Activated naive CD8-positive, alpha-beta T cell treated with anti-CD3 and anti-CD28 coated beads, Interleukin-2, amount 50 U/mL, for 24 hours (primary cell): ENCODE measurements around the gene SPI1.

Experiments
- ATAC-seq: fragments of 150-1000 bp; cut with Tn5 transposase; one replicate; pipeline ENCODE4 v1.10.0; 2021
- DNase-seq: peaks from one replicate; pipeline ENCODE4 v3.0.0; 2021
- H3K27ac Mint-ChIP-seq: one replicate; pipeline ENCODE4 v1.8.0; 2021; ENCODE audit warnings: mild to moderate bottlenecking, mixed read lengths
- H3K27me3 Mint-ChIP-seq: one replicate; pipeline ENCODE4 v1.8.0; 2021; ENCODE audit warnings: mixed read lengths
- H3K36me3 Mint-ChIP-seq: one replicate; pipeline ENCODE4 v1.8.0; 2021; ENCODE audit warnings: low read depth, mixed read lengths
- H3K4me1 Mint-ChIP-seq: one replicate; pipeline ENCODE4 v1.8.0; 2021; ENCODE audit warnings: mixed read lengths
- H3K4me3 Mint-ChIP-seq: one replicate; pipeline ENCODE4 v1.8.0; 2021; ENCODE audit warnings: mild to moderate bottlenecking, moderate library complexity, mixed read lengths
- H3K9me3 Mint-ChIP-seq: one replicate; pipeline ENCODE4 v1.8.0; 2021; ENCODE audit warnings: mixed read lengths

The SPI1 gene

DNA sequence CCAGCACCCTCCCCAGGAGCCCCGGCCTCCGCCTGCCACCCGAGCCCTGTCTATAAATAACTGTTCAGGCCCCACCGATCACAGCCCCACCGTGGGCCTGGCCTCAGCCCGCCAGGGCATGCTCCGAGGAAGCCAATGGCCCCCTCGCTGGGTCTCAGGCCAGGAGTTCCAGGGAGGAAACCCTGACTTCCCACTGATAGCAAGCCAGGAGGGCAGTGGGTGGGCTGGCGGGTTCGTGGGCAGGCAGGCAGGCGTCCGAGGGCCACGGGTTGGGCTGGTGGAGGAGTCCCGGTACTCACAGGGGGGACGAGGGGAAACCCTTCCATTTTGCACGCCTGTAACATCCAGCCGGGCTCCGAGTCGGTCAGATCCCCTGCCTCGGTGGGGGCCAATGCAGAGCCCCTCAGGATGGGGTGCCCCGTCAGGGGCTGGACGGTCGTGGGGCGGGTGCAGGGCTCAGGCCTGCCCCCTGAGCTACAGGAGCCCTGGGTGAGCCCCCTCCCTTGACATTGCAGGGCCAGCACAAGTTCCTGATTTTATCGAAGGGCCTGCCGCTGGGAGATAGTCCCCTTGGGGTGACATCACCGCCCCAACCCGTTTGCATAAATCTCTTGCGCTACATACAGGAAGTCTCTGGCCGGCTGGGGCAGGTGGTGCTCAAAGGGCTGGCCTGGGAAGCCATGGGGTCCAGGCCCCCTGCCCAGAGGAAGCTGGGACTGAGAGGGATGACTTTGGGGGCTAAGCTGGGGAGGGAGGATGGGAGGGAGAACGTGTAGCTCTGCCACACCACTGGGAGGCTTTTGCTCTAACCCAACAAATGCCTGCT, at the start of gene SPI1:
Gene SPI1, minus strand, starts transcription at position 538 of the 826 bp plus-strand sequence. Its CDS starts 194 bp downstream, at position 344.
- Mint-ChIP-seq H3K27me3 (no peaks in the 10 kb centered on the region), H3K36me3 (no peaks in the 10 kb centered on the region), H3K9me3 (no peaks in the 10 kb centered on the region), H3K4me1 (peaks cover 18% of the 10 kb centered on the region), H3K4me3 (peak within 1 kb of the TSS; percentile 69), H3K27ac (peak within 1 kb of the TSS; percentile 74)
- no peak for DNase-seq
- ATAC-seq, result no peak

DNA sequence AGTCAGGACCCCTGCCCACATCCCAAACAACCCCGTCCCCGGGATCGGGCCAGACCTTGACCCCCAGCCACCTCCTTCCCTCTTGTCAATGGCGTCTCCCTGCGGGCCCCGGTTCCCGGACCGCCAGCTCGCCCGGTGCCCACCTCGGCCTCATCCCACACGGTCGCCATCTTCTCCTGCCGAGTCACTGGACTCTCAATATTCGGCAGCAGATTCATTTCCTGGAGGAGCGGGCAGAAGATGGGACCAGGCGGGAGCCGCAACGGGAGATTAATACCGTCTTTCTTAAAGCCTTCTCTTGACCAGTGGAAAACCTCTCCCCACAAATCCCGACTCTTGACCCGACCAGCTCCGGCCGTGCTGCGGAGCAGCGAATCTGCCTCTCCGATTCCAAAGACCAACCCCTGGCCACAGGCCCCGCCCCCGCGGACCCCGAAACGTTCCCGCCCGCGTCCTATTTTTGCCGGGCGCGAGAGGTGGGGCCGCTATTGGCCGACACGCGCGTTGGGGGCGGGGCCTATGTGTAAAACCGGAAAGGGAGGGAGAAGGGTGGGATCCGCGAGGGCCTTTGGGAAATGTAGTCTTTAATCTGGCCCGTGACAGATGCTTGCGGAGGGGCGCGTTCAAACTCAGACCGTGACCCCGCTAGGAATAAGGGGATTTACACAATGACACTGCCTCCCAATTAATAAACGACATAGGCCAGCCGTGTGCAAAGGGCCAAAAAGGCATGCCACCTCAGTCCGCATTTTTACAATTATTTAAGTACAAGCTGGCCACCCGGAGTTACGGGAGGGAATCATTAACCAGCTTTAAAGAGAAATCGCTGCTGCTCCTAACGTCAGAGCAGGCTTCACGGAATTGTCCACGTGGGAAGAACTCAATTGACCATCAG, 48.0 kb upstream of the SPI1 start, which contains the start of gene PSMC3:
Gene PSMC3, minus strand, starts transcription at position 378 of the 895 bp plus-strand sequence. Its CDS starts 160 bp downstream, at position 218.
- peaks cover 36% of the 10 kb centered on the region for H3K36me3 Mint-ChIP-seq
- H3K4me3 Mint-ChIP-seq, result peak within 1 kb of the TSS; percentile 99

DNA sequence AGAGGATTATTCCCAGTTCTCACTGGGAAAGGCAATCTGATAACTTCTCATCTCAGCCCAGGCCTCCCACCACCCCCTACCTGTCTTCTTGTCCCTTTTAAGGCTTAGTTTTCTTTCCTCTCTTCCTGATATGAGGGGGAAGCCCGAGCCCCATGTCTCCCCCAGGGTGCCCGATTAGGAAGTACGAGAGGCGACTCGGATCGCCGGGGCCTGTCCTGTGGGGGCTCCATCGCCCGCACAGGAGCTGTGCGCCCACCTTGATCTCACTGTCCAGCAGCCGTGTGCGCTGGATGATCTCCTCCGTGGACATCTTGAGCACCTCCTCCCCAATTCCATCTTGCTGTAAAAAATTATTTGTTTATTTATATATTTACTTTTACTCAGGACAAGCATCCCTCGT, 47.3 kb upstream of the SPI1 start:
- DNase-seq, result no peak
- Mint-ChIP-seq H3K36me3 (peaks cover 39% of the 10 kb centered on the region), H3K4me3 (peak overlapping the region; percentile 99), H3K27me3 (no peaks in the 10 kb centered on the region), H3K4me1 (peaks cover 25% of the 10 kb centered on the region), H3K27ac (peak overlapping the region; percentile 99), H3K9me3 (no peaks in the 10 kb centered on the region)
- no peak for ATAC-seq

More for the DNA sequence above, 48.0 kb upstream of the SPI1 start, which contains the start of gene PSMC3:
- Mint-ChIP-seq H3K9me3 (no peaks in the 10 kb centered on the region), H3K27ac (peak within 1 kb of the TSS; percentile 99), H3K27me3 (no peaks in the 10 kb centered on the region), H3K4me1 (peaks cover 25% of the 10 kb centered on the region)
- peak; percentile 94 for ATAC-seq
- DNase-seq, result peak; percentile 99

DNA sequence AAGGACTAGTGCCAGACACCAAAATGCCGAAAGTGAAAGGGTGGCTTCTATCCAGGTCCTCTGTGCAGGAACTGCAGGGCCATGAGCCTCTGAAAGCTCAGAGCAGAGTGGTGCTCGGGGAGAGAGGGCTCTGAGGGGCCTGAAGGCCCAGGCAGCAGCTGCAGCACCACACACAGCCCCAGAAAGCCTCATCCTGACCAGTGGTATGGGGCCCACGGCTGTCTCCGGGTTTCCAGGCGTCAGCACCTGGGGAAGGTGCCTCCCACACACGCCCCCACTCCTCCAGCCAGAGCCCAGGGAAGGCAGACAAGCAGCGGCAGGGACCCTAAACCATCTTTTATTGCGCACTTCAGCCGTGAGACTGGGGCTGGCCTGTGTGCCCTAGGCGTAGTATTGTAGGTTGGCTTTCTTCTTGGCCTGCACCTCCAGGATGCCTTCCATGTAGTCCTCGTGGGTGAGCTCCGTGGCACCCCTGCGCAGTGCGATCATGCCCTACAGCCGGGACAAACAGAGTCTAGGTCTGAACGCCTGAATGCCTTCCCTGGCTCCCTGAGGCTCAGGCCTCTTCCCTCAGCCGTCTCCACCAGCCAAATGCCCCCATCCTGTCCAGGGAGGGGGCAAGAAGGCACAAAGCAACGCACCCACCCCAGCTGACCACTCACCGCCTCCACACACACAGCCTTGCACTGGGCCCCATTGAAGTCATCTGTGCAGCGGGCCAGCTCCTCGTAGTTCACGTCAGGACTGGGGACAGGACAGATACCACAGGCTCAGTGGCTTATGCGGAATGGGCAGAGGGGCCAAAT, 40.3 kb upstream of the SPI1 start:
- Mint-ChIP-seq H3K4me3 (no peak overlapping the region), H3K36me3 (peaks cover 40% of the 10 kb centered on the region), H3K9me3 (no peaks in the 10 kb centered on the region), H3K27me3 (no peaks in the 10 kb centered on the region), H3K4me1 (peaks cover 1% of the 10 kb centered on the region), H3K27ac (peak overlapping the region; percentile 39)
- ATAC-seq, result no peak
- DNase-seq, result no peak

DNA sequence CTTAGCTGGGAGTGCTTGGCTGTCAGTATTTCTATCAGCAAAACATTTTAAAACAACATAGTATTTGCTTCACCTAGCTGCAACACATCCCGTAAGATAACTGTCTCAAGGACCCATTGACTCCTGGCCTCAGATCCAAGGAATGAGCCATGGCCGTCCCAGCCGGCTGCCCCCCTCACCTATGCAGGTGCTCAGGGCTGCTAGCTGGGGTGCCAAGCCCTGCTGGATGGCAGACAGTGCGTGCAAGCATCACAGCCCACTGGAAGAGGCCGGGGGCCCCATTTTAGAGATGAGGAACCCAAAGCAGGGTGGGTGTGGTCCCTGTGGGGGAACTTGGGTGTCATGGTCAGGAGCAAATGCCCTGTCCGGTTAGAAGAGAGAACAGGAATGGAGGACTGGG, 39.4 kb upstream of the SPI1 start:
- Mint-ChIP-seq H3K36me3 (peaks cover 37% of the 10 kb centered on the region), H3K27ac (no peak overlapping the region), H3K9me3 (no peaks in the 10 kb centered on the region), H3K4me3 (no peak overlapping the region), H3K4me1 (peaks cover 1% of the 10 kb centered on the region), H3K27me3 (no peaks in the 10 kb centered on the region)
- DNase-seq (no peak), ATAC-seq (no peak)

DNA sequence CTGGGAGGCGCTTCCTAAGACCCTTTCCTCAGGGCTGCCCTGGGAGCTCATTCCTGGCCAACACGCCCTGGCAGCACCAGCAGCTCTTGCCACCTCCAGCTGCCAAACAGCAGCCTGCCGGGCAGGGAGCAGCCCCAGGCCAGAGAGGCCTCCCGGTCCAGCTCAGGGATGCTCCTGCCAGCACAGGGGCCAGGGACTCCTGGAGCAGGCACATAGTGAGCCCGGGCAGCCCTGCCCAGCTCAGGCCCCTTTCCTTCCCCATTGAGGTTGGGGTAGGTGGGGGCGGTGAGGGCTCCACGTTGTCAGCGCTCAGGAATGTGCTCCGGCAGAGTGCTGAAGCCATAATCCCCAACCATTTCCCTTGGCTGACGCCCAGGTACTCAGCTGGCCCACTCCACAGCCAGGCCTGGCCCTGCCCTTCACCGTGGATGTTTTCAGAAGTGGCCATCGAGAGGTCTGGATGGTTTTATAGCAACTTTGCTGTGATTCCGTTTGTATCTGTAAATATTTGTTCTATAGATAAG, 37.7 kb upstream of the SPI1 start:
- no peaks in the 10 kb centered on the region for H3K4me1 Mint-ChIP-seq

DNA sequence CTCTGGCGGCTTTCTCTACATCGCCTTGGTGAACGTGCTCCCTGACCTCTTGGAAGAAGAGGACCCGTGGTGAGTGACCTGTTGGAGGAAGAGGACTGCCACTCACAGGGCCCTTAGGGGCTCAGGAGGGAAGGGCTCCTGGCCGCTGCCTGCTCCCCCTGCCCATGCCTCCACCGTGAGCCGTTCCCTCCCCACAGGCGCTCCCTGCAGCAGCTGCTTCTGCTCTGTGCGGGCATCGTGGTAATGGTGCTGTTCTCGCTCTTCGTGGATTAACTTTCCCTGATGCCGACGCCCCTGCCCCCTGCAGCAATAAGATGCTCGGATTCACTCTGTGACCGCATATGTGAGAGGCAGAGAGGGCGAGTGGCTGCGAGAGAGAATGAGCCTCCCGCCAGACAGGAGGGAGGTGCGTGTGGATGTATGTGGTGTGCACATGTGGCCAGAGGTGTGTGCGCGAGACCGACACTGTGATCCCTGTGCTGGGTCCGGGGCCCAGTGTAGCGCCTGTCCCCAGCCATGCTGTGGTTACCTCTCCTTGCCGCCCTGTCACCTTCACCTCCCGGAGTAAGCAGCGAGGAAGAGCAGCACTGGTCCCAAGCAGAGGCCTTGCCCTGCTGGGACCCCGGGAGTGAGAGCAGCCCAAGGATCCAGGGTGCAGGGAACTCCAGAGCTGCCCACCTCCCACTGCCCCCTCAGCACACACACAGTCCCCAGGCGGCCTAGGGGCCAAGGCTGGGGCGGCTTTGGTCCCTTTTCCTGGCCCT, 36.9 kb upstream of the SPI1 start:
- Mint-ChIP-seq H3K9me3 (no peaks in the 10 kb centered on the region), H3K36me3 (peaks cover 25% of the 10 kb centered on the region), H3K4me1 (no peaks in the 10 kb centered on the region), H3K27ac (no peak overlapping the region), H3K4me3 (no peak overlapping the region), H3K27me3 (no peaks in the 10 kb centered on the region)
- no peak for ATAC-seq
- no peak for DNase-seq

More for the DNA sequence above, 37.7 kb upstream of the SPI1 start:
- Mint-ChIP-seq H3K27me3 (no peaks in the 10 kb centered on the region), H3K9me3 (no peaks in the 10 kb centered on the region), H3K4me3 (no peak overlapping the region), H3K36me3 (peaks cover 29% of the 10 kb centered on the region), H3K27ac (no peak overlapping the region)
- DNase-seq (no peak), ATAC-seq (peak; percentile 3)

DNA sequence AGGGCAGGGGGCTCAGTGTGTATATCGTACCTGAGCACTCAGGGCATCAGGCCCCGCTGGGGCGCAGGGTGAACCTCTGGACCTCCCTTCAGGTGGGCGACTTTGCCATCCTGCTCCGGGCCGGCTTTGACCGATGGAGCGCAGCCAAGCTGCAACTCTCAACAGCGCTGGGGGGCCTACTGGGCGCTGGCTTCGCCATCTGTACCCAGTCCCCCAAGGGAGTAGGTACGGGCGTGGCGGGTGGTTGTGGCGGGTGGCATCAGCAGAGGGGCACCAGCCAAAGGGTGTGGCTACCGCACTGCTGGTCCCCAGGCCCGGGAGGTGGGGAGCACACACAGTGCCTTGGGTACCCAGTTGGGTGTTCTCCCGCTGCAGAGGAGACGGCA, 36.3 kb upstream of the SPI1 start:
- Mint-ChIP-seq H3K9me3 (no peaks in the 10 kb centered on the region), H3K4me1 (peaks cover 2% of the 10 kb centered on the region), H3K27ac (no peak overlapping the region), H3K27me3 (no peaks in the 10 kb centered on the region), H3K4me3 (no peak overlapping the region), H3K36me3 (peaks cover 19% of the 10 kb centered on the region)
- no peak for DNase-seq
- no peak for ATAC-seq

DNA sequence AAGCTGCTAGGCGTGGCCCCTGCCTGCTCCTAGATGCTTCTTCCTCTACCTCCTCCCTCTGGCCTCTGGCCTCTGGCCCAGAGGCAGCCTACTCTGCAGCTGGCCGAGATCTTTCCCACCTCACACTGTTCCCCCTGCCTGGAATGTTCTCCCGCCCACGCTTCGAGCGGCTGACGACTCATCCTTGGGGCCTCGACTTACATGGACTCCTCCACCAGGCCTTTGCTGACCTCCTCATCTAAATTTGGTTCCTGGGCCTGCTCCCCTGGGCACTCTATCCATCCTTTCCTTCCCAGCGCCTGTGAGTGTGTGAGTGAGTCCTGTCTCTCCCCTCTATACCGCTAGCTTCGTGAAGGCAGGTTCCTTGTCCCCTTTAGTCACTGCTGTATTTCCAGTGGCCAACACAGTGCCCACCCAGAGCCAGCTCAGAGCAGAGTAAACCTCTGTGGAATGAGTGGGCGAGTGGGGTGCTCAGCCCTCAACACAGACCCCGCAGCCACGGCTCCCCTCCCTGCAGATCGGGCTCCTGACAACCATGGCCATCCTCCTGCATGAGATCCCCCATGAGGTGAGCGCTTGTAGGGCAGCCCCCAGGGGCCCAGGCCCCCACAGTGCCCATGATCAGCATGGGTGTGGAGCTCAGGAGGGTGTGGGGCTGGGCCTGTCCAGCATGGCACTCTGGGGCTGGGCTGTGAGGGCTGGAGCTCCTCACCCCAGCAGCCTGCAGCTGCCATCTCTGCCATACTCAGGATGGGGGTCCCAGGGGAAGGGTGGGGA, 35.7 kb upstream of the SPI1 start:
- H3K27ac Mint-ChIP-seq, result peak overlapping the region; percentile 47
- ATAC-seq, result no peak
- no peaks in the 10 kb centered on the region for H3K27me3 Mint-ChIP-seq
- peaks cover 16% of the 10 kb centered on the region for H3K36me3 Mint-ChIP-seq
- H3K9me3 Mint-ChIP-seq, result no peaks in the 10 kb centered on the region
- H3K4me3 Mint-ChIP-seq, result no peak overlapping the region
- no peak for DNase-seq
- H3K4me1 Mint-ChIP-seq, result peaks cover 6% of the 10 kb centered on the region

DNA sequence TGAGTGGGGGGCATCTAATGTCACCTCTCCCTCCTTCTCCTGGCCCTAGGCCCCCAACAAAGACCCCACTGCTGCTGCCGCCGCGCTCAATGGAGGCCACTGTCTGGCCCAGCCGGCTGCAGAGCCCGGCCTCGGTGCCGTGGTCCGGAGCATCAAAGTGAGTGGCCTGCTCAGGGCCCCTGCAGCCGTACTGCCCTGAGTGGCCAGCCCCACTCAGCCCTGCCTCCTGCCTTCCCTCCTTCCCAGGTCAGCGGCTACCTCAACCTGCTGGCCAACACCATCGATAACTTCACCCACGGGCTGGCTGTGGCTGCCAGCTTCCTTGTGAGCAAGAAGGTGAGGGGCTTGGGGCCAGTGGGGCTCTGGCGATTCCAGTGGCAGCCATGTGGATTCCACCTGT, 35.0 kb upstream of the SPI1 start:
- peaks cover 9% of the 10 kb centered on the region for H3K36me3 Mint-ChIP-seq
- no peak overlapping the region for H3K27ac Mint-ChIP-seq
- H3K4me3 Mint-ChIP-seq, result no peak overlapping the region
- H3K9me3 Mint-ChIP-seq, result no peaks in the 10 kb centered on the region
- H3K27me3 Mint-ChIP-seq, result no peaks in the 10 kb centered on the region
- peaks cover 8% of the 10 kb centered on the region for H3K4me1 Mint-ChIP-seq
- ATAC-seq, result no peak
- DNase-seq, result no peak

DNA sequence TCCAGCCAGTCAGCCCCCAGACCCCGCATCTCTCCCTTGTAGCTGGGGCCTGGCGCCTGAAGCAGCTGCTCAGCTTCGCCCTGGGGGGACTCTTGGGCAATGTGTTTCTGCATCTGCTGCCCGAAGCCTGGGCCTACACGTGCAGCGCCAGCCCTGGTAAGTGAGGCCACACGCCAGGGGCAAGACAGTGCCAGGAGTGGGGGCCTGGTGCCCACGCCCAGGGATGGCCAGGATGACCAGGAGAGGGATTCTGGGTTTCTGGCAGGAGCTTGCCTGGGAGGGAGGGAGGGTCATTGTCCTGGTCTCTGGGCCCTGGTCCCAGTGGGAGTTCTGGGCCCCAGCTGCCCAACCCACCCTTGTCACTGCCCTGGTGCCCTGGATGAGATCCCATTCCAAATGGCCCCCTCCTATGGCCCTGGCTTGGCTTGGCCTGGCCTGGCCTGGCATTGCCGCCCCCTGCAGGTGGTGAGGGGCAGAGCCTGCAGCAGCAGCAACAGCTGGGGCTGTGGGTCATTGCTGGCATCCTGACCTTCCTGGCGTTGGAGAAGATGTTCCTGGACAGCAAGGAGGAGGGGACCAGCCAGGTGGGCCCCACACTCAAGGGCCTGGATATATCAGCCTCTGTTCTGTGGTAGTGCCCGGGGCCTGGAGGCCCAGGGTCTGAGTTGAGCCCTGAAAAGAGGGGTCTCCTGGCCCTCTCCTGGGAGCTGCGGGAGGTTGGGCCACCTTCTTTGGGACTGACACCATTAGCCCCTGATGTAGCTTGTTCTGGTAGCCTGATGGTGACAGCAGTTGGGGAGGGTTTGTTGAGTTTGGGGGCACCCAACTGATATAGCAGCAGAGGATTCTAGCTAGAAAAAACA, 33.8 kb upstream of the SPI1 start:
- ATAC-seq (no peak), DNase-seq (peak; percentile 73)
- Mint-ChIP-seq H3K27me3 (no peaks in the 10 kb centered on the region), H3K4me3 (no peak overlapping the region), H3K27ac (no peak overlapping the region), H3K4me1 (peaks cover 16% of the 10 kb centered on the region), H3K36me3 (peaks cover 4% of the 10 kb centered on the region), H3K9me3 (no peaks in the 10 kb centered on the region)
